Measurements from ENCODE around the gene PRUNE2.

GRCh38 chr9:76655121-76655541 is 250.8 kb downstream of the PRUNE2 start:
- TF ChIP-seq CTCF (IDR thresholded peaks at IDR 0.05; ENCODE audit: low read depth, low read length, poor library complexity, severe bottlenecking), result no peak
- no peak for TF ChIP-seq EZH2phosphoT487 (IDR thresholded peaks at IDR 0.05; ENCODE audit: borderline replicate concordance, low read length)
